HFF-Myc (cell line): ENCODE results near the gene LARP4B.

Source experiments
- DNase-seq: peaks from one replicate; pipeline ENCODE4 v3.0.0-alpha.2; 2011; ENCODE audit warnings: low read depth; ENCODE audit errors: extremely low read depth
- H3K4me3 ChIP-seq: replicated peaks from 2 replicates; pipeline ENCODE4 v1.5.1; 2011; ENCODE audit warnings: low read depth, mild to moderate bottlenecking, control low read depth, low read length
- TF ChIP-seq, protein P1 (sequence below): IDR thresholded peaks from 2 replicates; pipeline ENCODE4 v1.5.1; 2012; ENCODE audit warnings: mild to moderate bottlenecking, low read depth, low read length, control low read depth; ENCODE audit errors: missing control alignments

Gene LARP4B

DNA sequence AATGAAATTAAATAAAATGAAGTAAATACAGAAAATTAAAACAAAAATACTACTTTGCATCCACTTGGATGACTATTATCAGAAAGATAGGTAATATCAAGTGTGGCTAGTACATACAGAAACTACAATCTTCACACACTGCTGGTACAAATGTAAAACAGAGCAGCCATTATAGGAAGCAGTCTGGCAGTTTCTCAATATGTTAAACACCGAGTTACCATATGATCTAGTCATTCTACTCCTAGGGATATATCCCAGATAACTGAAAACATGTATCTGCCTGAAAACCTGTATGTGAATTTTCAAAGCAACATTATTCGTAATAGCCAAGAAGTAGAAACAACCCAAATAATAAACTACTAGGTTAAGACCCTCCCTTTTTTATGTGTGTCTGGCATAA lies 33.4 kb downstream of the LARP4B start:
- DNase-seq = no peak
- TF ChIP-seq, protein P1, sequence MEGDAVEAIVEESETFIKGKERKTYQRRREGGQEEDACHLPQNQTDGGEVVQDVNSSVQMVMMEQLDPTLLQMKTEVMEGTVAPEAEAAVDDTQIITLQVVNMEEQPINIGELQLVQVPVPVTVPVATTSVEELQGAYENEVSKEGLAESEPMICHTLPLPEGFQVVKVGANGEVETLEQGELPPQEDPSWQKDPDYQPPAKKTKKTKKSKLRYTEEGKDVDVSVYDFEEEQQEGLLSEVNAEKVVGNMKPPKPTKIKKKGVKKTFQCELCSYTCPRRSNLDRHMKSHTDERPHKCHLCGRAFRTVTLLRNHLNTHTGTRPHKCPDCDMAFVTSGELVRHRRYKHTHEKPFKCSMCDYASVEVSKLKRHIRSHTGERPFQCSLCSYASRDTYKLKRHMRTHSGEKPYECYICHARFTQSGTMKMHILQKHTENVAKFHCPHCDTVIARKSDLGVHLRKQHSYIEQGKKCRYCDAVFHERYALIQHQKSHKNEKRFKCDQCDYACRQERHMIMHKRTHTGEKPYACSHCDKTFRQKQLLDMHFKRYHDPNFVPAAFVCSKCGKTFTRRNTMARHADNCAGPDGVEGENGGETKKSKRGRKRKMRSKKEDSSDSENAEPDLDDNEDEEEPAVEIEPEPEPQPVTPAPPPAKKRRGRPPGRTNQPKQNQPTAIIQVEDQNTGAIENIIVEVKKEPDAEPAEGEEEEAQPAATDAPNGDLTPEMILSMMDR = no peak
- H3K4me3 ChIP-seq = no peak overlapping the region

DNA sequence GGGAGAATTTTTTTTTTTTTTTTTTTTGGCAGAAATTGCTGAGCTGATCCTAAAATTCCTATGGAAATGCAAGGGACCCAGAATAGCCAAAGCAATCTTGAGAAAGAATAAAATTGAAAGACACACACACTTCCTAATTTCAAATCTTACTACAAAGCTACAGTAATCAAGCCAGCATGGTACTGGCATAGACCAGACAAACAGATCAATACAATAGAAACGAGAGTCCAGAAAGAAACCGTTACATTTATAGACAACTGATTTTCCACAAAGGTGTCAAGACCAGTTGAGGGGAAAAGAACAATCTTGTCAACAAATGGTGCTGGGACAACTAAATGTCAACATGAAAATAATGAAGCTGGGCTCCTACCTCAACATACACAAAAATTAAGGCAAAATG lies 34.5 kb downstream of the LARP4B start:
- no peak for DNase-seq
- no peak overlapping the region for H3K4me3 ChIP-seq
- TF ChIP-seq, protein P1 = no peak

DNA sequence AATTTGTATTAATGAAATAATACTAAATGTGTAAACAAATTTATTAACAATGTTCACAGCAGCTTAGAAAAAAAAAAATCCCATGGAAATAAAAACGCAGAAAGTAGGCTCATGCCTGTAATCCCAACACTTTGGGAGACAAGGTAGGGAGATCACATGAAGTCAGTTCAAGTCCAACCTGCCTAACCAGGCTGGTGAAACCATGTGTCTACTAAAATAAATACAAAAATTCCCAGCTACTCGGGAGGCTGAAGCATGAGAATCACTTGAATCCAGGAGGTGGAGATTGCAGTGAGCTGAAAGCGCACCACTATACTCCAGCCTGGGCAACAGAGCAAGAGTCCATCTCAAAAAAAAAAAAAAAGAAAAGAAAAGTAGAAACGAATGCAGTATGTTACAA lies 36.2 kb downstream of the LARP4B start:
- TF ChIP-seq, protein P1 = no peak
- H3K4me3 ChIP-seq = no peak overlapping the region
- no peak for DNase-seq

DNA sequence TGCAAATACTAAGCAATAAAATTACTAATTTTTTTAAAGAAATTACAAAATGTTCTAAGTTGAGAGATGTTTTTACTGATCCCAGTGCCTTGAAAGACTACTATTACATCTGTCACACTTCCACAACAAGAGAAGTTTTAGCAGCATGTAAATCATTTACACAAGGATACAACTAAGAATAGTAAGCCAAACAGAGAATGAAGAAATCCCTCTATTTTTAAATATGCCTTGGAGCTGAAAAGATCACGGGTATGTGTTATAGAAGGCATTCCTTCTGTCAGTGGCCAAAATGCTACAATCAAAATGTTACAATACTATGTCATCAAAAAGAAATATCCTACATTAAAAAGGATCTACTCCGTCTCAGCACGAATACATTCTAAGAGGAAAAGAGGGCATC lies 52.6 kb downstream of the LARP4B start:
- DNase-seq = no peak
- TF ChIP-seq, protein P1 = no peak
- no peak overlapping the region for H3K4me3 ChIP-seq

DNA sequence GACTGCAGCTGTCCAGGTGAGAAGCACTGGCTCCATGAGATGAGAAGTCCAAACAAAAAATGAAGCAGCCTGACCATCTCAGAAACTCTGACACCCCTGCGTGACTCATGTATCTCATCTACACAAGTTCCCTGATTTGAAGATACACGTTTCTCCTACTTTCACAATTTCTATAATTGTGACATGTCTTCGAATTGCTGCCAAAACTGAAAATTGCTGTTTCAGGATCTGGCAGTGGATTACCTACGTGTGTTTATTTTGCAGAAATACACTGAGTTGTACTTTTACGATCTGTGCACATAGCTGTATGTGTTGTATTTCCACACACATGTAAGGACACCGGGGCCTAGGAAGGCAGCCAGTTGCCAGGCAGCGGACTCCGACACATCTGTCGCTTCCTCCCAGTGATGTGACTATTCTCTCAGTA lies 53.2 kb downstream of the LARP4B start:
- no peak overlapping the region for H3K4me3 ChIP-seq
- TF ChIP-seq, protein P1 = no peak
- no peak for DNase-seq

DNA sequence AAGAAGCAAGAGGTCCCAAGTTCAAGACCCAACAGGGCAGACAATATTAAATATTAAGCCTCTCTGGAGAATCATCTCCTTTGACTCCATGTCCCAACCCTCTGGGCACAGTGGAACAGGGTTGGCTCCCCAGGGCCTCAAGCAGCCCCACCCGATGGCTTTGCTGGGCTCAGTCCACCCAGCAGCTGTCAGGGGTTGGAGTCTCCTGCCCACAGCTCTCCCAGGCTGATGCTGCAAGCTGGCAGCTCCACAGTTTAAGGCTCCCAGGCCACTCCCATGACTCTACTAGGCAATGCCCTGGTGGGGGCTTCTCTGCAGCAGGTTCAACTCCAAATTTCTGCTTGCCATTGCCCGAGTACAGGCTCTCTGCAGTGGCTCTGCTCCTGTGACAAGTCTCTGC lies 55.1 kb downstream of the LARP4B start:
- H3K4me3 ChIP-seq = no peak overlapping the region
- TF ChIP-seq, protein P1 = no peak
- no peak for DNase-seq

DNA sequence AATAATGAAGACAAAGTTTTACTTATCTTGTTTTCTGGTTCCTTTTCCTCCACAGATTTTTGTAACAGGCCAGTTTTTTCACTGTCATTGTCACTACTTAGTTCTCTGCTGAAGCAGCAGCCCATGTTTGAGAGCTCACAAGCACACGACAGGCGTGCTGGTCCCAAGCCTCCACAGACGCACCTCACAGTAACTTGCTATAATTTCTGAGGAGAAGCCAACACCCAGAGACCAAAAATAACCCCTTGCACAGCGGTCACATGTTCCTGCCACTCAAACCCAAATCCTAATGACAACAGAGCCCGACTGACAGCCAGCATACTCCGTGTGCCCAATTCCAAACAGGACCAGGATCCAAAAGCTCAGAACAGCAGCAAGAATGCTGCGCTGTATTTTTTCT lies 58.5 kb downstream of the LARP4B start:
- H3K4me3 ChIP-seq = no peak overlapping the region
- no peak for DNase-seq
- TF ChIP-seq, protein P1 = no peak
